Activated CD8-positive, alpha-beta memory T cell treated with anti-CD3 and anti-CD28 coated beads, Interleukin-2, amount 50 U/mL, for 24 hours (primary cell): Measurements from ENCODE around the gene GMEB1.
"Not testable (repeated sequence)": the region's sequence is repeated elsewhere in the genome, so short reads cannot be mapped to it uniquely, and the experiment has no call there.

Source experiments
- DNase-seq: peaks from one replicate; pipeline ENCODE4 v3.0.0-alpha.2; 2020; ENCODE audit errors: extremely low read depth

Gene GMEB1

GRCh38 chr1:28750771-28751294 is 82.2 kb downstream of the GMEB1 start:
- not testable (repeated sequence) for DNase-seq

GRCh38 chr1:28751315-28752060 is 82.9 kb downstream of the GMEB1 start:
- no peak for DNase-seq

- no peak for DNase-seq
These were observed 87.1 kb downstream of the GMEB1 start for GRCh38 chr1:28755701-28756100.

GRCh38 chr1:28756846-28757245 is 88.3 kb downstream of the GMEB1 start:
- no peak for DNase-seq

- no peak for DNase-seq
These were observed 89.8 kb downstream of the GMEB1 start for GRCh38 chr1:28758420-28758819.

GRCh38 chr1:28759257-28759656 is 90.7 kb downstream of the GMEB1 start:
- no peak for DNase-seq

GRCh38 chr1:28761189-28761588 is 92.6 kb downstream of the GMEB1 start:
- no peak for DNase-seq

- no peak for DNase-seq
These were observed 98.1 kb downstream of the GMEB1 start for GRCh38 chr1:28766532-28767183.
